BLaER1 (cell line): Measurements from ENCODE around the gene CFAP61.
"Not testable (repeated sequence)": the region's sequence is repeated elsewhere in the genome, so short reads cannot be mapped to it uniquely, and the experiment has no call there.

Source experiments
- H3K27ac ChIP-seq: shearing (Covaris generic); formaldehyde crosslinking; 2 replicates; pipeline ENCODE4 v1.8.1; 2022
- H3K27me3 ChIP-seq: shearing (Covaris generic); formaldehyde crosslinking; 2 replicates; pipeline ENCODE4 v1.8.1; 2022
- H3K36me3 ChIP-seq: shearing (Covaris generic); formaldehyde crosslinking; 2 replicates; pipeline ENCODE4 v1.8.1; 2022
- H3K4me1 ChIP-seq: shearing (Covaris generic); formaldehyde crosslinking; 2 replicates; pipeline ENCODE4 v1.8.1; 2022
- H3K4me2 ChIP-seq: shearing (Covaris generic); formaldehyde crosslinking; 2 replicates; pipeline ENCODE4 v1.8.1; 2022
- H3K4me3 ChIP-seq: shearing (Covaris generic); formaldehyde crosslinking; 2 replicates; pipeline ENCODE4 v1.8.1; 2022
- H3K9ac ChIP-seq: shearing (Covaris generic); formaldehyde crosslinking; 2 replicates; pipeline ENCODE4 v1.8.1; 2022
- H3K9me3 ChIP-seq: shearing (Covaris generic); formaldehyde crosslinking; 2 replicates; pipeline ENCODE4 v1.8.1; 2022
- H4K20me1 ChIP-seq: shearing (Covaris generic); formaldehyde crosslinking; 2 replicates; pipeline ENCODE4 v1.8.1; 2022
- Cebpa-rat ChIP-seq: shearing (Covaris generic); IDR thresholded peaks from 2 replicates; pipeline ENCODE4 v1.8.1; 2022

The CFAP61 gene, protein sequence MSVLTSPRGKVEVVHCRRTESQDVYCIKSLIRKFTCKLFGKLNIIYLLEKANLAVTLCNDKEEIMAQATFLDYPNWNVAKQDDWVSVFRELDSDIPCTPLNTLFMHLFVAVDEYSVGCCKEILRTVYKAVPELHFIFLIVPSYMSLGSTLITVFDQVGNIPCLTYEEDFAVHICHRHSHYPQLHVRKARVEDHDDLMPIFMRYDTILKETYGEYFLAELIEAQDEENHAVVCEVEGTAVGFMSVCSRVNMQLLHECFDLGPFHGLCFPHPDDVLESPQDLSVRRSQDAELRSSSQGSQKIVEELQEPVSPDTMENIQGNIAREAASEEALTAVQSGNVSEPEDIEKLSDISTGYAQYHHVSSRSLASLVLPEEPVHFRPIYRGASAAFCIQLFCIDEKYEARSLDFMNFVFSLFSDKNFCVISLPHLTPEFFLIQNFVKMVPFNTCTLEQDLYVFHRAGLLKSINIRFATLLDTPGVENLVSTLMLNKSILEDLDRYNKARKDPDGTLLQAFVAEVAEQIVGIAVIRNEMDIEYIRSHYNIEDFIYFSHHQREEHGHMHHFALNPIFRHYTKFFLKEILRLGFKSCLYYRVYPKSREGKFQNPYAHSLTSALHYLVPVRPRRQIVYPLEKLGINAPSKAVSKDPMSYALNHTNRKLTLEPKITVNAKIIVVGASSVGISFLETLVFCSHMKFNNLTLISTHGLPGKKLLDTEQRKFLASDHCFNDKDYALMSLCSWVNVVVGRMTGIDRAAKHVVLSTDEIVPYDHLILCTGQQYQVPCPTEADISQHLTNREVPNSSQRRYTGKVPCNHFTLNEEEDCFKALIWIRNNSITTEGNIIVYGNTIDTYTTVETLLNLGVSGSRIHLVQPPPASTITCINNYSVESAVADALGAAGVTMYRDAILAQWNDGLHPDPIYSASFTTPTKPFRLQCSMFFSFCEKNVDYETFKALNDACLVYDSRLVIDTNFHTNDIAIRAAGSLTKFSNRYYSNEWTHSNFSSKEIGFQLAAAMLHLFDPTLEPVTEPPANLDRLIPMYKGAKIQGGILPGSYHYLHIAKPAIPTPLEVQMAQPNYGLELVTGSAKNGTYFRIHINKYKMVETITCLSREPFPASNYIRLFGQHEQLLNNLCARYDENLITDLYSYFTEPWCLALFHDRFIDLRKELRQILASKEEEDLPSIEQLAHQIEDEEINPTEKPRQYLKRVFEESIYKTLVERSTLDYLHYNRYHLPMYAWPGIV

DNA sequence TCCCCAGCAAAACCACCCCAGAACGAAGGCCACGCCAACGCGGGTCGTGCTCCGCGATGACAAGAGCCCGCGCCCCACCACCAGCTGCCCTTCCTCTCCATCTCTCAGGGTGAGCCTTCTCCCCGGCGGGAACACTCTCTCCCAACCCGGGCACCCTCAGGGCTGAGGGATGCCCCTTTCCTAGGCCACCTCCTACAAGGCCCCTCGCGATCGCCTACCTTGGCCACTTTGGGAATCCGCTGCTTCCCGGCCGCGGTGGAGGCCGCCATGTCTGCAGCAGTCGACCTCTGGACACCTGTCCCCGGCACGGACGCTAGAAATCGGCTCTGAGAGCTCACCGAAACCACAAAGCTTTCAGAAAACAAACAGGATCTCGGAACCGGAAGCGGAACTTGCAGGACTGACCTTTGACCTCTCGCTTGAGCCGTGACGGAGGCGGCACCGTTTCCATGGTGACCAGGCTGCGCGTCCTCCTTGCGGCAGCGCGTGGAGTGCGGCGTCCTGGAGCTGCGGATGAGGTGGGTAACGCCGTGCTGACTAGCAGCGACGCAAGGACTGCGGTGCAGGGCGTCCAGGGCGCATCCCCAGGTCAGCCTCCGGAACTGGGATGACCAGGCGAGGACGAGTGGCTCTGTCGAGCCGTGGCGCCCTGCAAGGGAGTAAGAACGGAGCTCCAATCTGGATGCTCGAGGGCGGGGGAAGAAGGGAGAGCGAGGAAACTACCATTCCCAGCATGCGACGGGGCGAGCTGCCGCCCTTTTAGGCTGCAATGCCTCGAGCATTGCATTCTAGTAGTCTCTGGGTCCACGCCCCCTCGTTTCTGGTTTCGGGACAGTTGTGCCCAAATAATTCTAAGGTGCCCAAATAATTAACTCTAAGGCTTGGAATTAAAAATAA lies at the start of gene CFAP61, which contains the start of gene CRNKL1:
CFAP61 (plus strand) TSS at position 459 of the 897 bp plus-strand sequence. CDS start 4,122 bp downstream, outside the sequence.
CRNKL1 (minus strand) TSS at position 393 of the 897 bp plus-strand sequence; CDS start at position 269, 124 bp downstream.
- Histone ChIP-seq H3K9me3 (no peaks in the 10 kb centered on the region), H3K9ac (peak within 1 kb of the TSS; percentile 88), H4K20me1 (peaks cover 16% of the 10 kb centered on the region; the same call in 1 of the 2 replicates), H3K4me3 (peak within 1 kb of the TSS; percentile 89), H3K36me3 (peaks cover 36% of the 10 kb centered on the region), H3K4me1 (peaks cover 31% of the 10 kb centered on the region), H3K27ac (peak within 1 kb of the TSS; percentile 87), H3K27me3 (no peaks in the 10 kb centered on the region), H3K4me2 (peak within 1 kb of the TSS; percentile 92)
- no peak for TF ChIP-seq Cebpa-rat

DNA sequence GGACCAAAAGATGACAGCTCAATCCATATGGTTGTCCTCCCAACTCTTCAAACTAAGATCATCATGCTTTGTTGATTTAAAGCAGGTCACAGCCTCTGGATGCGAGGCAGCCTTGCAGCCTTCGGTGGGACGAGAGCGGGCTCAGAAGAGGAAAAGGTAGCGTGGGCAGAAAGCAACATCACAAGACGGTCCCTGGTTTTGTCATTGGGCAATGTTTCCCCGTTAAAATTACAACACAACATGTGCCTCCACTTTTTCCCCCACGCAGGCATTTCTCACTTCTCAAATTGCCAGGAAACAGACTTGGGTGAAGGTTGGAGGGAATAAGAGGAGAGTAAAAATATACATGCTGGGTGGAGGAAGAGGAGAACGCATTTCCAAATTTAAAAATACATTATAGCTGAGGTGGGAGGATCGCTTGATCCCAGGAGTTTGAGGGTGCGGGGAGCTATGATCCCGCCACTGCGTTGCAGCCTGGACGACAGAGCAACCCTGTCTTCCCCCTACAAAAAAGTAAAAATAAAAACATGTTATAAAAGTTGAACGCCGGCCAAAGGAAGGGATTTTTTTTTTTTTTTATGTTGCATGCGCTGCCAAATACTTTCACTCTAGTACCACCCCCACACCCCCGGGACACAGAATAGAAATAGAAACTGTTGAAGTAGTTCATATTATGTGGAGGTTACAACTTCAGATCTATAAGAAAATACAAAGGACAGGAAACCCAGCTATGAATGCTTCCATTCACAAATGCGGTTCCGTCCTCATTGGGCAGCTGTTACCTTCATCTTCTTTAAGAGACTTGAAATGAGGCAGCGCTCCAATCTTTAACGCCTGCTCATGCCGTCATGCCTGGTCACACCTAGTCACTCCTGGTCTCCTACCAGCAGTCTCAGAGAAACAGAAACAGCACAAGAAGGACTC lies 49.0 kb upstream of the CFAP61 start:
- H3K36me3 ChIP-seq, result peaks cover 8% of the 10 kb centered on the region; the same call in 1 of the 2 replicates
- peaks cover 73% of the 10 kb centered on the region for H3K4me1 ChIP-seq
- peak overlapping the region; percentile 57 for H3K27ac ChIP-seq
- no peaks in the 10 kb centered on the region for H3K9me3 ChIP-seq
- peak overlapping the region; percentile 92 for H3K4me2 ChIP-seq
- no peaks in the 10 kb centered on the region for H4K20me1 ChIP-seq
- peak overlapping the region; percentile 58 for H3K4me3 ChIP-seq
- H3K27me3 ChIP-seq, result no peaks in the 10 kb centered on the region
- TF ChIP-seq Cebpa-rat, result peak; percentile 38; the same call in 1 of the 2 replicates
- peak overlapping the region; percentile 56 for H3K9ac ChIP-seq

DNA sequence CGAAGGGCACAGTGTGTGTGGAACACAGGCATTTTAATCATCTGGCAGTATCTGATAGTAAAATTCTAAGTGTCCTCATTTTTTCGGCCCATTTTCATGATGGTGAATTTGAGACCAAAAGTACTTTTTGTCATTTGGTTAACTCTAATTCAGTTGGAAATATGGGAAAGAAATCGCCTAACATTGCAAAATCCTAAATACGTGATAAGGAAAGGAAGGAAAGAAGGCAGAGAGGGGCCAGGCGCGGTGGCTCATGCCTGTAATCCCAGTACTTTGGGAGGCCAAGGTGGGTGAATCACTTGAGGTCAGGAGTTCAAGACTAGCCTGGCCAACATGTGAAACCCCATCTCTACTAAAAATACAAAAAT lies 48.4 kb upstream of the CFAP61 start:
- Histone ChIP-seq H3K4me2 (peak overlapping the region; percentile 92), H3K4me1 (peaks cover 73% of the 10 kb centered on the region), H3K27ac (peak overlapping the region; percentile 57; the same call in 1 of the 2 replicates), H3K4me3 (peak overlapping the region; percentile 58)
- not testable (repeated sequence) for H3K9ac ChIP-seq, H3K36me3 ChIP-seq, H3K27me3 ChIP-seq, H4K20me1 ChIP-seq, H3K9me3 ChIP-seq

DNA sequence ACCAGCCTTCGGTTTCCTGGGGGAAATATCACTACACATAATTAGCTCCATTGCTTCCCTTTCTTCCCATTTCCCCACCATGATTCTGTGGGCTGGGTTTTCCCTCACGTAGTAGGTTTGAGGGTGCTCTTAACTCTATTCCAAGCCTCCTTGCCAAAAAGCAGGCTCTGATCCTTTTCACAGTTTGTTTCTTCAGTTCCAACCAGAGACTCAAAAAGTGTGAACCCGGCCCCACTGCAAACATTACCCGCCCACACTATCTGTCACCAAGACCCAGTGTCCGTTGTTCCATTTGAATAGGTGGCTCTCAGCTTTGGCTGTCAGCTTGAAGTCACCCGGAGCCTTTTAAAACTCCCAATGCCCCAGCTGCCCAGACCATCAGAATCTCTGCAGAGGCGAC lies 47.0 kb upstream of the CFAP61 start:
- Histone ChIP-seq H3K4me1 (peaks cover 73% of the 10 kb centered on the region), H3K27ac (no peak overlapping the region), H3K4me3 (no peak overlapping the region), H4K20me1 (no peaks in the 10 kb centered on the region), H3K4me2 (peak overlapping the region; percentile 92), H3K9ac (no peak overlapping the region), H3K36me3 (peaks cover 8% of the 10 kb centered on the region; the same call in 1 of the 2 replicates), H3K9me3 (no peaks in the 10 kb centered on the region), H3K27me3 (no peaks in the 10 kb centered on the region)
- TF ChIP-seq Cebpa-rat, result no peak

DNA sequence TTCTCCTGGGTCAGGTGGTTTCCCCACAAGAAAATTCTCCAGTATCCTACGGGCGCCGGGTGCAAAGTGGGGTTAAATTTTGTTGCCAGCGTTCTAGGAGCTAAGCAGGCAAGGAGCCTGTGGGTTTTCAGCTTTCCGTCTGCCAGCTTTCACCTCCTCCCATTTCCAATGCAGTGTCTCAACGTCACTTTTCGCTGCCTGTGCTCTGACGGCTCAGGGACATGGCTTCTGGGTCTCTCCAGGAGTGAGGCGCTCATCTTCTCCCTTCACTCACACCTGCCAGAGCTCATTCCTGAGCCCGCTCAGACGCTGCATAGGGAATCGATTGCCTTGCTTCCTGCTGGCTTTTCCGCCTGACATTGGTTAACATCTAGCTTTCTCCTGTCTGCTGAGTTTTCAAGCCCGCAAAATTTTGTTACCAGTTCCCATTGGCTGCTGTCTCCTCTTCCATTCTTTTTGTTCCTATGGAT lies 42.5 kb upstream of the CFAP61 start:
- Histone ChIP-seq H3K27ac (peak overlapping the region; percentile 58; the same call in 1 of the 2 replicates), H3K27me3 (no peaks in the 10 kb centered on the region), H4K20me1 (no peaks in the 10 kb centered on the region), H3K4me1 (peaks cover 65% of the 10 kb centered on the region), H3K9me3 (no peaks in the 10 kb centered on the region), H3K9ac (peak overlapping the region; percentile 55; the same call in 1 of the 2 replicates), H3K4me3 (peak overlapping the region; percentile 31; the same call in 1 of the 2 replicates), H3K4me2 (peak overlapping the region; percentile 76), H3K36me3 (no peaks in the 10 kb centered on the region)
- TF ChIP-seq Cebpa-rat, result no peak

DNA sequence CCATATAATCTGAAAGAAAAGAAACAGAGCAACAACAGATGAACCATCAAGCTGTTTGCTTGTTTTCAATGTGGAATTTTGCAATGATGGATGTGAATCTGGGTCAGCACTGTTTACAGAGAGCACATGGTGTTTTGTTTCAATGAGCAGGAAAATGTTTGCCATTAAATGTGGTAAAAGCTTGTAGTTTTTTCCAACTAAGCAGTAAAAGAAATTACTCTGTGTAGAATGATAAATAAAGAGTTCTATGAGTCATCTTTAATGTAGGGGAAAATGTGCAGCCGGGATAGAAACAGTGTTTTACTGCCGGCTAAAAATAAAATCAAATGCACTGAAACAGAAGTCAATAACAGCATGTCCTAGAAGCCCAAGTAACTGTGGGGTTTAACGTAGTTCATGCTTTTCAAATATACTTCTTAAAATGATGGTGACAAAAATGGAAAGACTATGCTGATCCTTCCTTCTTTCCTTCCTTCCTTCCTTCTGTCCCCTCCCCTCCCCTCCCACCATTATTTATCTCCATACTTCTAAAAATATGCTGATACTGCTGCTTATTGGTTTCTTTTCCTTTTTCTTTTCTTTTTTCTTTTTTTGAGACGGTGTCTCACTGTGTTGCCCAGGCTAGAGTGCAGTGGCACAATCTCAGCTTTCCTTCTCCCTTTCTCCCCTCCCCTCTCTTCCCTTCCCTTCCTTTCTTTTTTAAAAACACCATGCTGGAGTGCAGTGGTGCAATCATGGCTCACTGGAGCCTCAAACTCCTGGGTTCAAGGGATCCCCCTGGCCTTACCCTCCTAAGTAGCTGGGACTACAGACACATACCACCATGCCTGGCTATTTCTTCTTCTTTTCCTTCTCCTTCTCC lies 41.5 kb upstream of the CFAP61 start:
- no peak for TF ChIP-seq Cebpa-rat
- Histone ChIP-seq H4K20me1 (no peaks in the 10 kb centered on the region), H3K27ac (peak overlapping the region; percentile 53), H3K36me3 (no peaks in the 10 kb centered on the region), H3K4me1 (peaks cover 54% of the 10 kb centered on the region), H3K4me3 (peak overlapping the region; percentile 2; the same call in 1 of the 2 replicates), H3K27me3 (no peaks in the 10 kb centered on the region), H3K9ac (peak overlapping the region; percentile 44; the same call in 1 of the 2 replicates), H3K9me3 (no peaks in the 10 kb centered on the region), H3K4me2 (peak overlapping the region; percentile 76)

DNA sequence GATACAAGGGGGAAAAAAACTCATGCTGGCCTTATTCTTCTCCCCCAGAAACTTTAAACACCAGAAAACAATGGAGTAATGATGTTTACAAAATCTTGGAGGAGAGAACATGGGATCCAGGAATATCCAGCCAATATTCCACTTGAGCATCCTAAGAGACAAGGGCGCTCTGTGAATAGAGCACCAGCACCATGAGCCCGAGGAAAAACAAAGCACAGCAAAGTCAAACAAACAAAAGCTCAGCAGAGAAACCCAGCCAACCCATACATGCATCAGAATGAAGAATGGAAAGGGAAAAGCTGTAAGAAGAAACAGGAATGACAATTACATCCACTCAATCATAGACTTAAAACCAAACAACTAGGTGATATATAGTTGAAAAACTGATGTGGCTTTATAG lies 39.8 kb upstream of the CFAP61 start:
- H3K36me3 ChIP-seq, result no peaks in the 10 kb centered on the region
- H3K9me3 ChIP-seq, result no peaks in the 10 kb centered on the region
- TF ChIP-seq Cebpa-rat, result no peak
- no peak overlapping the region for H3K9ac ChIP-seq
- no peaks in the 10 kb centered on the region for H3K27me3 ChIP-seq
- peaks cover 2% of the 10 kb centered on the region for H4K20me1 ChIP-seq
- H3K4me1 ChIP-seq, result peaks cover 60% of the 10 kb centered on the region
- H3K27ac ChIP-seq, result no peak overlapping the region
- H3K4me2 ChIP-seq, result no peak overlapping the region
- no peak overlapping the region for H3K4me3 ChIP-seq
